NCI-H226 (cell line): ENCODE results near the gene LRRC3C.
"Not testable (repeated sequence)": the region's sequence is repeated elsewhere in the genome, so short reads cannot be mapped to it uniquely, and the experiment has no call there.

Source experiments
- DNase-seq: peaks from one replicate; pipeline ENCODE4 v3.0.0-alpha.2; 2015

Gene LRRC3C

GRCh38 chr17:39927101-39927928 is at the start of gene LRRC3C, which contains the start of gene ORMDL3:
Gene LRRC3C, plus strand, starts transcription at chr17:39927732. Its CDS starts 13,792 bp downstream, at chr17:39941524.
Gene ORMDL3, minus strand, starts transcription at chr17:39927601. Its CDS starts 3,398 bp downstream, at chr17:39924203.
- DNase-seq, result peak; percentile 80

- not testable (repeated sequence) for DNase-seq
Observed at GRCh38 chr17:39886102-39886501, 41.4 kb upstream of the LRRC3C start.

- DNase-seq, result no peak
Observed at GRCh38 chr17:39887078-39887477, 40.5 kb upstream of the LRRC3C start.

- DNase-seq, result no peak
Observed at GRCh38 chr17:39889200-39889599, 38.3 kb upstream of the LRRC3C start.

- DNase-seq, result no peak
Observed at GRCh38 chr17:39894681-39895376, 32.7 kb upstream of the LRRC3C start.

GRCh38 chr17:39898088-39898487 is 29.4 kb upstream of the LRRC3C start:
- no peak for DNase-seq

GRCh38 chr17:39899215-39899614 is 28.3 kb upstream of the LRRC3C start:
- no peak for DNase-seq

GRCh38 chr17:39902027-39902426 is 25.5 kb upstream of the LRRC3C start:
- not testable (repeated sequence) for DNase-seq

- DNase-seq, result peak; percentile 7
Observed at GRCh38 chr17:39903158-39903884, 24.2 kb upstream of the LRRC3C start.

GRCh38 chr17:39904990-39905288 is 22.6 kb upstream of the LRRC3C start:
- DNase-seq, result no peak

GRCh38 chr17:39908789-39909352 is 18.7 kb upstream of the LRRC3C start:
- DNase-seq, result no peak

GRCh38 chr17:39913989-39914388 is 13.5 kb upstream of the LRRC3C start:
- no peak for DNase-seq

- no peak for DNase-seq
Observed at GRCh38 chr17:39915559-39915958, 12.0 kb upstream of the LRRC3C start.

GRCh38 chr17:39916918-39917317 is 10.6 kb upstream of the LRRC3C start:
- DNase-seq, result no peak

GRCh38 chr17:39919087-39919683 is 8.3 kb upstream of the LRRC3C start:
- no peak for DNase-seq

- no peak for DNase-seq
Observed at GRCh38 chr17:39920218-39921210, 7.0 kb upstream of the LRRC3C start.

GRCh38 chr17:39921323-39921722 is 6.2 kb upstream of the LRRC3C start:
- no peak for DNase-seq

- no peak for DNase-seq
Observed at GRCh38 chr17:39922006-39922405, 5.5 kb upstream of the LRRC3C start.

GRCh38 chr17:39923230-39923629 is 4.3 kb upstream of the LRRC3C start:
- DNase-seq, result no peak

- DNase-seq, result no peak
Observed at GRCh38 chr17:39923836-39924690, 3.5 kb upstream of the LRRC3C start.

GRCh38 chr17:39924691-39925055 is 2.9 kb upstream of the LRRC3C start:
- DNase-seq, result no peak
